ENCODE measurements around the gene TFAP2C. TPM values are rescaled to one million over a fixed set of nuclear protein-coding genes. Genes with fewer than 3 reads are reported as not detected.

The TFAP2C gene
- total RNA-seq, 1 donor from 2014 or later: 2.2 TPM

DNA sequence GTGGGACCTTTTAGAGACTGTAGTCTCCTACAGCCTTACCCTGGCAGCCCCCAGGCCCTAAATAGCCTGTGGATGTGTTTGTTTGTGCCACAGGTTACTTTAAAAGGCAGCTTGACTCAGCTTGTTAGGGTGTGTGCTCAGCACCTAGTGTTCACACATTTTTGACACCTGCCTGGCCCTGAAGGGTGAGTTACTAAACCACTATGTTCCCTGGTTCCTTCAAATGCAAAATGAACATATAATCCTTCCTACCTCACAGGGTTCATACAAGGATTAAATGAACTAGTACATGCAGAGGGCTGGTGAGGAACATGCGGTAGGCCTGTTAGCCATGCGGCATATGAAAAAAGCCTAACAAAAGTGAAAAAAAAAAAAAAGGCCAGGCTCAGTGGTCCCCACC, 14.9 kb upstream of the TFAP2C start:
- Histone ChIP-seq H4K20me1 (ENCODE audit: insufficient read depth, low read length) (no peaks in the 10 kb centered on the region), H3K79me2 (ENCODE audit: insufficient read depth, low read length) (no peaks in the 10 kb centered on the region), H3K27ac (ENCODE audit: low read depth, low read length) (no peak overlapping the region), H3K9ac (ENCODE audit: low read length) (no peak overlapping the region), H3K4me2 (ENCODE audit: low read length) (no peak overlapping the region), H3K36me3 (ENCODE audit: insufficient read depth, low read length) (no peaks in the 10 kb centered on the region), H2AFZ (ENCODE audit: low read depth, low read length) (no peak overlapping the region), H3K27me3 (ENCODE audit: insufficient read depth, low read length) (no peaks in the 10 kb centered on the region), H3K4me3 (ENCODE audit: insufficient read depth, low read depth, low read length) (no peak overlapping the region), H3K9me3 (ENCODE audit: insufficient read depth, low read depth, low read length) (no peaks in the 10 kb centered on the region), H3K4me1 (ENCODE audit: insufficient read depth, low read length) (no peaks in the 10 kb centered on the region)
- Mint-ChIP-seq H3K4me3 (ENCODE audit: unreplicated experiment) (no peak overlapping the region), H3K27ac (ENCODE audit: unreplicated experiment) (no peak overlapping the region), H3K4me1 (ENCODE audit: low read depth, unreplicated experiment) (no peaks in the 10 kb centered on the region), H3K27me3 (ENCODE audit: low read depth, unreplicated experiment) (peaks cover 18% of the 10 kb centered on the region), H3K36me3 (ENCODE audit: low read depth, unreplicated experiment) (no peaks in the 10 kb centered on the region), H3K9me3 (ENCODE audit: unreplicated experiment) (no peaks in the 10 kb centered on the region)
- no peak for TF ChIP-seq CTCF (IDR thresholded peaks at IDR 0.05; ENCODE audit: insufficient read depth, low read depth, low read length)
- no peak for TF ChIP-seq EZH2 (IDR thresholded peaks at IDR 0.05; ENCODE audit: insufficient read depth, low read length)
- FAIRE-seq (no peak), DNase-seq (ENCODE audit: low read depth) (no peak)

DNA sequence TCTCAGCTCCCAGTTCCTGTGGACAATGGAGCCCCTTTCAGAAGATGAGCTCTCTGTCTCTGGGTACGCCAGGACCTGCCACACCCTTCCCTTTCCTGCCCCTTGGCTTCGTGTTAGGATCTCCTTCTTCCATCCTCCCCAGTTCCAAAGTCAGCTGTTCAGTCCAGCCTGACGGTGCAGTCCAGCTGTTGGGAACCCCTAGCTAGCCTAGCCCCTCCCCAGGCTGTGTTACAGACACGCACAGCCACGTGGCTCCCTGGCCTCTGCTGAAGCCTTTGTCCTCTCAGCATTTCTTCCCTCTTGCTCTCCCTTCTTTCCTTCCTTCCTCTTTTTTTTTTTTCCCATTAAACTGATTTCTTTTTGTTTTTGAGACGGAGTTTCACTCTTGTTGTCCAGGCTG, 12.4 kb upstream of the TFAP2C start:
- FAIRE-seq (no peak), DNase-seq (ENCODE audit: low read depth) (no peak)
- H3K9me3 Mint-ChIP-seq (ENCODE audit: unreplicated experiment): no peaks in the 10 kb centered on the region
- Histone ChIP-seq H2AFZ (ENCODE audit: low read depth, low read length) (no peak overlapping the region), H3K4me3 (ENCODE audit: insufficient read depth, low read depth, low read length) (no peak overlapping the region), H3K4me1 (ENCODE audit: insufficient read depth, low read length) (no peaks in the 10 kb centered on the region), H3K27me3 (ENCODE audit: insufficient read depth, low read length) (no peaks in the 10 kb centered on the region), H3K4me2 (ENCODE audit: low read length) (no peak overlapping the region), H3K9me3 (ENCODE audit: insufficient read depth, low read depth, low read length) (no peaks in the 10 kb centered on the region), H4K20me1 (ENCODE audit: insufficient read depth, low read length) (no peaks in the 10 kb centered on the region), H3K27ac (ENCODE audit: low read depth, low read length) (no peak overlapping the region), H3K36me3 (ENCODE audit: insufficient read depth, low read length) (no peaks in the 10 kb centered on the region), H3K9ac (ENCODE audit: low read length) (no peak overlapping the region), H3K79me2 (ENCODE audit: insufficient read depth, low read length) (no peaks in the 10 kb centered on the region)
- no peaks in the 10 kb centered on the region for H3K36me3 Mint-ChIP-seq (ENCODE audit: low read depth, unreplicated experiment)
- no peak overlapping the region for H3K4me3 Mint-ChIP-seq (ENCODE audit: unreplicated experiment)
- H3K4me1 Mint-ChIP-seq (ENCODE audit: low read depth, unreplicated experiment): no peaks in the 10 kb centered on the region
- H3K27me3 Mint-ChIP-seq (ENCODE audit: low read depth, unreplicated experiment): peaks cover 16% of the 10 kb centered on the region
- no peak overlapping the region for H3K27ac Mint-ChIP-seq (ENCODE audit: unreplicated experiment)
- no peak for TF ChIP-seq EZH2 (IDR thresholded peaks at IDR 0.05; ENCODE audit: insufficient read depth, low read length)
- TF ChIP-seq CTCF (IDR thresholded peaks at IDR 0.05; ENCODE audit: insufficient read depth, low read depth, low read length): no peak

GRCh38 chr20:56617489-56617888, 11.6 kb upstream of the TFAP2C start:
- H3K4me1 ChIP-seq (ENCODE audit: insufficient read depth, low read length): no peaks in the 10 kb centered on the region
- no peak overlapping the region for H3K9ac ChIP-seq (ENCODE audit: low read length)
- H4K20me1 ChIP-seq (ENCODE audit: insufficient read depth, low read length): no peaks in the 10 kb centered on the region
- H3K9me3 ChIP-seq (ENCODE audit: insufficient read depth, low read depth, low read length): no peaks in the 10 kb centered on the region
- FAIRE-seq (no peak), DNase-seq (ENCODE audit: low read depth) (no peak)
- H3K4me1 Mint-ChIP-seq (ENCODE audit: low read depth, unreplicated experiment): no peaks in the 10 kb centered on the region
- no peaks in the 10 kb centered on the region for H3K36me3 ChIP-seq (ENCODE audit: insufficient read depth, low read length)
- H3K4me3 ChIP-seq (ENCODE audit: insufficient read depth, low read depth, low read length): no peak overlapping the region
- H3K4me2 ChIP-seq (ENCODE audit: low read length): no peak overlapping the region
- H3K4me3 Mint-ChIP-seq (ENCODE audit: unreplicated experiment): no peak overlapping the region
- H3K27ac Mint-ChIP-seq (ENCODE audit: unreplicated experiment): no peak overlapping the region
- H3K27ac ChIP-seq (ENCODE audit: low read depth, low read length): no peak overlapping the region
- H3K27me3 Mint-ChIP-seq (ENCODE audit: low read depth, unreplicated experiment): peaks cover 19% of the 10 kb centered on the region
- no peaks in the 10 kb centered on the region for H3K79me2 ChIP-seq (ENCODE audit: insufficient read depth, low read length)
- H2AFZ ChIP-seq (ENCODE audit: low read depth, low read length): no peak overlapping the region
- no peaks in the 10 kb centered on the region for H3K36me3 Mint-ChIP-seq (ENCODE audit: low read depth, unreplicated experiment)
- no peak for TF ChIP-seq CTCF (IDR thresholded peaks at IDR 0.05; ENCODE audit: insufficient read depth, low read depth, low read length)
- TF ChIP-seq EZH2 (IDR thresholded peaks at IDR 0.05; ENCODE audit: insufficient read depth, low read length): no peak
- H3K9me3 Mint-ChIP-seq (ENCODE audit: unreplicated experiment): no peaks in the 10 kb centered on the region
- no peaks in the 10 kb centered on the region for H3K27me3 ChIP-seq (ENCODE audit: insufficient read depth, low read length)

Measured in astrocyte (in vitro differentiated cells and primary cell).